Left forelimb (tissue), 1 donor: ENCODE measurements around the gene ZNF586.
A peak's percentile ranks its signal among the peaks of the same experiment; 100 is the strongest.
"Not testable (repeated sequence)": the region's sequence is repeated elsewhere in the genome, so short reads cannot be mapped to it uniquely, and the experiment has no call there.

ENCODE experiments used
- DNase-seq: peaks from one replicate; pipeline ENCODE4 v3.0.0-alpha.2; 2018; ENCODE audit warnings: low spot score

ZNF586 gene

GRCh38 chr19:57796580-57796979, 27.1 kb downstream of the ZNF586 start:
- not testable (repeated sequence) for DNase-seq

DNA sequence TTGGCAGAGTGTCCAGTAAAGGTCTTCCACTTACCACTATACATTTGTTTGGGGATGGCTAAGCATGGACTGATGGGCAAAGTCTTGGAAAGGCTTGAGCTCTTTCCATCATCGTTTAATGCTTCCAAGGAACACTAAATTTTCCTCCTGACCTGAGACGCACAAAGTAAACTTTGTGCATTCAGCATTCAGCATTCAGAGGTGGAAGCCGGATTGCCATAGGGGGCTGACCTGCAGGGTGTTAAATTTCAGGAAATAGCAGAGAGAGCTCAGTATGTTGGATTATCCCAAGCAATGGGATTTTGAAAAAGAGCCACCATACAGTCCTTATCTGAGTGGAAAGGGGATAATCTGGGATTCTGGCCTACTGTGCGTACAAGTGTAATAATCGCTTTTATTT, 31.2 kb downstream of the ZNF586 start:
- no peak for DNase-seq

- no peak for DNase-seq
Measured at GRCh38 chr19:57802269-57802668, 32.8 kb downstream of the ZNF586 start.

DNA sequence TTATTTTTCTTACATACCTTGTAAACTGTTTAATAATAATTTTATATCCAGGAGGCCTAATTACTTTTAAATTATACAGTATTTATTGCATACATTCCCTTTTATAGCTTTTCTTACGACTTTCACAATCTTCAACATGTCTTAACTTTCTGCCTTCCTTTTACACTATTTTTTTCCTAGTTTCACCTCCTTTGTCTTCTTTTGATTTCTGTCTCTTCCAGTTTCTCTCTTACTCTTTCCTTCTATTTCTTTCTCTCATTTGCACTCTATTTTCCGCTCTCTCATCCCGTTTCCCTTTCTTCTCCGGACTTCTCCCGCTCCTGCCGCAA, 33.8 kb downstream of the ZNF586 start:
- DNase-seq = no peak

DNA sequence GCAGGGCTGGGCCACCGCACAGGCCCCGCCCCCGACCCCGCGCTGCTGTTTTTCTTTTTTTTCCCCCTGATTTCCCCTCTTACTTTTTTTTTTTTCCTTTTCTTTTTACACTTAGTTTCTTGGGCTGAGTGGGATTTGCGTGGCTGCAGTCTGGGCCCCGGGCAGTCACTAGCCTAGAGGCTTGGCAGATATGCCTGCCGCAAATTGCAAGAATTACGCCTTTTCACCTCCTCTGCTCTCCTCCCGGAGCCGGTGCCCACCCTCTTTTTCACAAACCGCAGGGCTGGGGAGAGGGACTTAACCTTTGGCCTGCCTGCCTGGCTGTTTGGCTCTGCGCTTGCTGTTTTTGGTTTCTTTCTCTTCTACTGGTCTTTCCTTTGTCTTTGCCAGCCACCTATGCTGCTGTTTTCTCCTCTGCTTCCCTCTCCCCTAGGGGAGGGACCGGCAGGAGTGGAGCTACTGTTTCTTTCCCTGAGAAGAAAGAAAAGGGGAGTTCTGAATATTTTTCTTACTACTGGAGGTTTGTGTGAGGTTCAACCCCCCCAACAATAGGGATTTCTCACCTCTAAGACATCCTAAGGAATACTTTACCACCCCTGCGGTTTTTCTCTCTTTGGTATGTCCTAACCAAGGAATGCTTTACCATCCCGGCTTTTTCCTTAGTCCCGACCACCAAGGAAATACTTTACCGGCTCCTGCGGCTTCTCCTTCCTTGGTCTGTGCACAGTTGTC, 34.3 kb downstream of the ZNF586 start:
- DNase-seq = peak; percentile 71

DNA sequence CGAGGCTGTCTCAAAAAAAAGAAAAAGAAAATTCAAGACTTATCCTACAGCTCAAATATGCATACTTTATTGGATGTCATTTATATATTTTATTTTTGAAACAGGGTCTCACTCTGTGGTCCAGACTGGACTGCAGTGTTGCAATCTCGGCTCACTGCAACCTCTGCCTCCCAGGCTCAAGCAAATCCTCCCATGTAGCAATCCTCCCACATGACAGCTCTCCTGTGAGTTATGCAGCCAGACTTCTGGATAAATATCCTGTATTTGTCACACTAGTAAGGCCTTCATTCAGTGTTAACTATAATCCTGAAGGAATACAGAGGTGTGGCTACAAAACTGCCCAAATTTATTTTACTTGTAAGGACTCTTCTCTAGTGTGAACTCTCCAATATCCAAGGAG, 38.1 kb downstream of the ZNF586 start:
- DNase-seq = no peak

DNA sequence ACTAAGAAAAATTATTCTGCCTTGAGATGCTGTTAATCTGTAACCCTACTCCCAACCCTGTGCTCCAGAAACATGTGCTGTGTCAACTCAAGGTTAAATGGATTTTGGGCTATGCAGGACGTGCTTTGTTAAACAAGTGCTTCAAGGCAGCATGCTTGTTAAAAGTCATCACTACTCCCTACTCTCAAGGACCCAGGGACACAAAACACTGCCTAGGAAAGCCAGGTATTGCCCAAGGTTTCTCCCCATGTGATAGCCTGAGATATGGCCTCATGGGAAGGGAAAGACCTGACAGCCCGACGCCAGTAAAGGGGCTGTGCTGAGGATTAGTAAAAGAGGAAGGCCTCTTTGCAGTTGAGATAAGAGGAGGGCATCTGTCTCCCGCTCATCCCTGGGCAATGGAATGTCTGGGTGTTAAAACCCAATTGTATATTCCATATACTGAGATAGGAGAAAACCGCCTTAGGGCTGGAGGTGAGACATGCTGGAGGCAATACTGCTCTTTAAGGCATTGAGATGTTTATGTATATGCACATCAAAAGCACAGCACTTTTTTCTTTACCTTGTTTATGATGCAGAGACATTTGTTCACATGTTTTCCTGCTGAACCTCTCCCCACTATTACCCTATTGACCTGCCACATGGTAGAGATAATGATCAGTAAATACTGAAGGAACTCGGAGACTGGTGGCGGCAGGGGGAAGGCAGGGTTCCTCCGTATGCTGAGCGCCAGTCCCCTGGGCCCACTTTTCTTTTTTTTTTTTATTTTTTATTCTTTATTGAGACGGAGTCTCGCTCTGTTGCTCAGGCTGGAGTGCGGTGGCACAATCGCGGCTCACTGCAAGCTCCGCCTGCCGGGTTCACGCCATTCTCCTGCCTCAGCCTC, 41.2 kb downstream of the ZNF586 start:
- not testable (repeated sequence) for DNase-seq

DNA sequence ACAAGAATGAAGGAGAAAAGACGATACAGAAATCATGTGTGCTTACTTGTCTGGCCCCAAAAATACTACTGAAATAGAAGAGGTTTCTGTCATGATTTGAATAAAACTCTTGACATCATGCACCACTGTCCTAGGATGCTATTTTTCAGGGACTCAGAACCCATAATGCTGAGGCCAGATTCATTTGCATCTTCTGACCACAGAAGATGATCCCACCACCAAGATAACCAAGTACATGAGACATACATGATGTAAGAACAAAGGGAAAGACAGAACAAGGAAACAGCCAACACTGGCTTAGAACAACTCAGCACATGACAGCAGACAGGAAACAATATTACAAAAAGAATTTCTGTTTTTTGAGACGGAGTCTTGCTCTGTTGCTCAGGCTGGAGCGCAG, 42.8 kb downstream of the ZNF586 start:
- no peak for DNase-seq

DNA sequence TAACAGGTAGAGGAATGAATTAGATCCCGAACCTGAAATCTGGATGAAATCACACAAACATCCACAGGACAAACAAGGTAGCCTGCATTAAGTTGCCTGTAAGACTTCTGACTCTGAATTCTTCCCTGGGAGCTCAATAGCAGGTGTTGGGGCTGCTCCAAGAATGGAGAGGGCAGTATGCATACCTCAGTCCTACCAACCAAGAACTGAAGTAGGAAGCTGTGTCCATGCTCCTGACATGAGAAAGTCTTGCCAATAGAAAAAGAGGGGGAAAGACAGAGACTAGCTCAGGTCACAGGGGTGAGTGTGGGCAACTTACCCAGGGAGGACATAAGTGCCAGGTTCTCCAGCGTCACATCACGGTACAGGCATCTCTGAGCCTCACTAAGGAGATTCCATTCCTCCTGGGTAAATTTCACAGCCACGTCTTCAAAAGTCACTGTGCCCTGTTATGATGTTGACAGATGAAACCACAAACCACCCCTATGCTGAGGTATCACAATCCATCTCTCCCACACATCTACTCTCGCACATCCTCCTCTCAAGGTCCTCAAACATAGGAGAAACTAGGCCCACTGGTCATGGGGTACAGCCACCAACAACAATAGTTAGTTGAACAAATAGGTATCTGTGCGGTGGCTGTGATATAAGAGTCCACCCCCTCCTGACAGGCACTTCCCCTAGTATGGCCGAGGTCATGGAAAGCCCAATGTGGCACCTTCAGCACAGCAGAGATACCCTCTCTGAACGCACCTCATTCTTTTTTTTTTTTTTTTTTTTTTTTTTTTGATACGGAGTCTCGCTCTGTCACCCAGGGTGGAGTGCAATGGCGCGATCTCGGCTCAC, 43.7 kb downstream of the ZNF586 start:
- not testable (repeated sequence) for DNase-seq

DNA sequence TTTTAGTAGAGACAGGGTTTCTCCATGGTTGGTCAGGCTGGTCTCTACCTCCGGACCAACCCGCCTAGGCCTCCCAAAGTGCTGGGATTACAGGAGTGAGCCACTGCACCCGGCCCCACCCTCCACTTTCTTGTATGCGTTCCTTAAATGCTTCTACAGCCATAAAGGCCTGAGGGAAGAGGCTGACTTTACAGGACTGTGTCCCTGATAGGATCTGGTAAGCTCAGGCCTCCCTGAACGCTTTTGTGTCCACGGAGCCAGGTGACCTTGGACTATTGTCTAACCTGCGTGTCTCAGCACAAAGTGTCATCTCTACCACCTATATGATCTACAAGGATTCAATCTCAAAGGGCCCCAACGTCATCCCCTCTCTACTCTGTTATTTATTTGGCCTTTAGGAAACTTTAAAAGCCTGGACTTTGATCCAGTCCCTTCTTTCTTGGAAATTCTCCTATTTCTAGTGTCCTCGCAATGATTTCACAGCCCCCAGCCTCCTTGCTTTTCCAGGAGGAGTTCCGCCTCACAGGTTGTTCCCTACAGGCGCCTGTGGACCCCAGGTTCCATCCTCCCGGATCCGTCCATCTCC, 44.5 kb downstream of the ZNF586 start:
- no peak for DNase-seq

DNA sequence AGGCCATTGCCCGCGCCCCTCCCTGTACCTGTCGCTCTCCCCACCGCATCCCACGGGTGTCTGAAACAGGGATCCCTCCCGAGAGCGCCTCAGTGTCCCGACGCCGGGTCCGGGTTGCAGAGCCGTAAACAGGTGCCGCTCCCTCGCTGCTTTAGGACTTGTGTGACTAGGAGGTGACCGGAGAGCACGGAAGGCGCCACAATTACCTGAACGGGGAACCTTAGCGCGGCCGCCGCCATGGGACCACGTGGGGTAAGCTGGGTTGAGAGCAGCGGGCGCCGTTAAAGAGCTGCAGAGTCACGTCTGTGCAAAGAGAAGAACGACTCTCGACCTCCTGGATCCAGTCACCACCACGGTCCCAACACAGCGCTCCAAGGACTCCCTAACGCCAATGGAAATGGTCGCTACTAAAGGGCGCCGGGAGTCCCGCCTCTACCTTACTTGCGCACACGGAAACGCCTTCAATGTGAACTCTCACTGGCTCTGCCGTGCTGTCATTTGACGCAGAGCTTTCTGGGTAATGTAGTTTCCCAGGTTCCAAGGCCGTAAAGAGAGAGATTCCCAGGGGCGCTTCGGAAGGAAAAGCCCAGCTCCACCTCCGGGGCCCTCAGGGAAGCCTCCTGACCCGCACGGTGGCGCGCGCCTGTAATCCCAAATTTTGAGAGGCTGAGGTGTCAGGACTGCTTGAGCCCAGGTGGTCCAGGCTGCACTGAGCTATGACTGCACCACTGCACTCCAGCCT, 45.2 kb downstream of the ZNF586 start, which contains the start of gene ZNF552:
TSS of gene ZNF552 (minus strand) at position 409 of the 742 bp plus-strand sequence. CDS start at position 239, 170 bp downstream.
- DNase-seq = peak; percentile 85

DNA sequence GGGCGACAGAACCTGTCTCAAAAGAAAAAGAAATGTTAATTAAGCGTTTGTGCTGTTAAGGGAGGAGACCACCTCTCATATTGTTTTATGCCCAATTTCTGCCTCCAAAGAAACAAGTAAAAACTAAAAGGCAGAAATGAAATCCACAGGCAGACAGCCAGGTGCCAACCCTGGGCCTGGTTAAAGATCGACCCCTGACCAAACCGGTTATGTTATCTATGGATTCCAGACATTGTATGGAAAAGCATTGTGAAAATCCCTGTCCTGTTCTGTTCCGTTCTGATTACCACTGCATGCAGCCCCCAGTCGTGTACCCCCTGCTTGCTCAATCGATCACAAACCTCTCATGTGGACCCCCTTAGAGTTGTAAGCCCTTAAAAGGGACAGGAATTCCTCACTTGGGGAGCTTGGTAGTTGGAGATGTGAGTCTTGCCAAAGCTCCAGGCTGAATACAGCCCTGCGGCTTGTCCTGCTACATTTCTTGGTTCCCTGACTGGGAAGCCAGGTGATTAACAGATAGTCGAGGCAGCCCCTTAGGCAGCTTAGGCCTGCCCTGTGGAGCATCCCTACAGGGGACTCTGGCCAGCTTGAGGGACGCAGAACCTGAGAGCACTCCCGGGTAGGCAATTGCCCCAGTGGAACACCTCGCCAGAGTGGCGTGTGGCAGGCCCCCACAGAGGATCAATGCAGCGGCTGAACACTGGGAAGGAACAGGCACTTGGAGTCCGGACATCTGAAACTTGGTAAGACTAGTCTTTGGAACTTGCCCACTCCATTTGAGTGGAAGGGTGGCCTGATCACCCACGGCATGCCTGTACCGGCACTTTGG, 46.0 kb downstream of the ZNF586 start:
- no peak for DNase-seq

GRCh38 chr19:57816652-57817051, 47.2 kb downstream of the ZNF586 start:
- no peak for DNase-seq

GRCh38 chr19:57817976-57818375, 48.5 kb downstream of the ZNF586 start:
- DNase-seq = no peak

- DNase-seq = no peak
Measured at GRCh38 chr19:57818378-57818777, 48.9 kb downstream of the ZNF586 start.

DNA sequence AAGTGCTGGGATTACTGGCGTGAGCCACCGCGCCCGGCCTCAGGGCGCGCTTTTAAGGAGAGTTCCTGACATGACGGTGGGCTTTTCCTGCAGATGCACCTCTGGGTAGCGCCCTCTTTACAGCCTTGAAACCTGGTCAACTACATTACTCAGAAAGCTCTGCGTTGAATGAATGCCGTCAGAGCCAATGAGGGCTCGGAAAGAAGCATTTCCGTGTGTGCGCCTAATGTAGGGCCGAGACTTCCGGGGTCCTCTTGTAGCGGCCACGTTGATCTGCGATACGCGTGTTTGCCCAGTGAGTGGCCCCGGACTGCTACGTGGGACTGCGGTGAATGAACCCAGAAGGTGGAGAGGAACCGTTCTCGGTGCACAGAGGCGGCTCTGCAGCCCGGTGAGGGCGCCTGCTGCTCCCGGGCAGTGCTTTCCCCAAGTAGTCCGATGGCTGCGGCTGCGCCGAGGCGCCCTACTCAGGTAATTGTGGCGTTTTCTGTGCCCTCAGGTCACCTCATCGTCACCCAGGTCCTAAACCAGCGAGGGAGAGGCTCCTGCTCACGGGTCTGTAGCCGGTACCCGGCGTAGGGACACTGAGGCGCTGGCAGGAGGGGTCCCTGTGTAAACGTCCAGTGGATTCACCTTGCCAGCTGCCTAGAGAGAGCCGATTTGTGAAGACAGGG, 50.1 kb downstream of the ZNF586 start:
- DNase-seq = peak; percentile 86

- DNase-seq = no peak
Measured at GRCh38 chr19:57820599-57820998, 51.1 kb downstream of the ZNF586 start.

- DNase-seq = not testable (repeated sequence)
Measured at GRCh38 chr19:57821095-57821494, 51.6 kb downstream of the ZNF586 start.

- not testable (repeated sequence) for DNase-seq
Measured at GRCh38 chr19:57821501-57821900, 52.0 kb downstream of the ZNF586 start.

DNA sequence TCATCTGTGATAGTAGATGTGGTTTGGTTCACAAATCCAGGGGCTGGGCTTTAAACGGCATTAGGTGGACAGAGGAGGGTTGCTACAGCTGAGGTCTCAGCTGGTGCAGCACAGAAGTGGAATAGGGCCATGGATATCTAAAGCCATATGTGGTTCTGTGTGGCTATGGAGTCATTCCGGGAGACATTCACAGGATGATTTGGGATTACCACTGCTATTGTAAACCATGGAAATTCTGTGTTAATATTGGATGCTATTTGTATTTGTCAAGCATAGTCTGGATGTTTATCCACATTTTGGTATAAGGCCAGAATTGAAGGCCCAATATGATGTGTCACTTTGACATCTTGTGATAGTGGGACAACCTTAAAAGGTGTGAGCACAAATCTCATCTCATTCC, 53.7 kb downstream of the ZNF586 start:
- not testable (repeated sequence) for DNase-seq
